ENCODE data around the gene PDE6G.

DNA sequence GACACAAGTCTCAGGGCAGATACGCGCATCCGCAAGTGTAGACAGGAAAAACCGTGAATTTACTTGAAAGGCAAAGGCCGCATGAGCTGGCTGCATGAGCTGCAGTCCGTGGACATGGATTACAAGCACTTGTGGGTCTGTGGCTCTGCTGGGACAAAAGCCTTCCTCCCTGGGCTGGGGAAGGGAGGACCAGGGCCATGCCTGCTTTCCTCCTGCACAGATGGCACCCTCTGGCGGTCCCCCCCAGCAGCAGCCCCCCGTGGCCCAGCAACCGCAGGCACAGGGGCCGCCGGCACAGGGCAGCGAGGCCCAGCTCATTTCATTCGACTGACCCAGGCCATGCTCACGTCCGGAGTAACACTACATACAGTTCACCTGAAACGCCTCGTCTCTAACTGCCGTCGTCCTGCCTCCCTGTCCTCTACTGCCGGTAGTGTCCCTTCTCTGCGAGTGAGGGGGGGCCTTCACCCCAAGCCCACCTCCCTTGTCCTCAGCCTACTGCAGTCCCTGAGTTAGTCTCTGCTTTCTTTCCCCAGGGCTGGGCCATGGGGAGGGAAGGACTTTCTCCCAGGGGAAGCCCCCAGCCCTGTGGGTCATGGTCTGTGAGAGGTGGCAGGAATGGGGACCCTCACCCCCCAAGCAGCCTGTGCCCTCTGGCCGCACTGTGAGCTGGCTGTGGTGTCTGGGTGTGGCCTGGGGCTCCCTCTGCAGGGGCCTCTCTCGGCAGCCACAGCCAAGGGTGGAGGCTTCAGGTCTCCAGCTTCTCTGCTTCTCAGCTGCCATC is 45.1 kb upstream of the PDE6G start:
- TF ChIP-seq CTCF (conservative IDR thresholded peaks at IDR 0.05; ENCODE audit: low read length), result no peak; the same call in 1 of the 2 replicates
- TF ChIP-seq EZH2phosphoT487 (IDR thresholded peaks at IDR 0.05; ENCODE audit: borderline replicate concordance), result no peak
